ENCODE results near the gene COP1.

The COP1 gene

DNA sequence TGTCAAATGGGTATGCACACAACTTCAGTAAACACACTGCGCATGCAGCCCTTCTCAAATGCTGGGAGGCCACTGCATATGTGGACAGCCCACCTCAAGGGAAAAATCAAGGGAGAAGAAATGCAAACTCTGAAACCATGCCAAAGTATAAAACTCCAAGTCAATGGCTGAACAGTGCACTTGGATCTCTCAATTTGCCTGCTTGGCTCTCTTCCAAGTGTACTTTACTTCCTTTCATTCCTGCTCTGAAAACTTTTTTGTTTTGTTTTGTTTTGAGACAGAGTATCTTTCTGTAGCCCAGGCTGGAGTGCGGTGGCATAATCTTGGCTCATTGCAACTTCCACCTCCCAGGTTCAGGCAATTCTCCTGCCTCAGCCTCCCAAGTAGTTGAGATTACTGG is 18.8 kb upstream of the COP1 start:
- H2AFZ ChIP-seq (ENCODE audit: low read depth, low read length) = no peak overlapping the region
- no peaks in the 10 kb centered on the region for H3K9me3 ChIP-seq (ENCODE audit: insufficient read depth, low read length, severe bottlenecking)
- ATAC-seq (ENCODE audit: insufficient read depth, low read depth) (no peak), DNase-seq (no peak)
- H3K4me2 ChIP-seq (ENCODE audit: insufficient read depth, low read length) = no peak overlapping the region
- no peaks in the 10 kb centered on the region for H3K4me1 ChIP-seq (ENCODE audit: insufficient read depth, low read length)
- H3K9ac ChIP-seq (ENCODE audit: low read depth, low read length) = no peak overlapping the region
- H3K4me3 ChIP-seq (ENCODE audit: low read depth in 1 of 2, low read length in 2 of 2) = no peak overlapping the region
- H4K20me1 ChIP-seq (ENCODE audit: insufficient read depth, low read length) = no peaks in the 10 kb centered on the region
- no peaks in the 10 kb centered on the region for H3K79me2 ChIP-seq (ENCODE audit: insufficient read depth, low read length)
- TF ChIP-seq, protein P1, sequence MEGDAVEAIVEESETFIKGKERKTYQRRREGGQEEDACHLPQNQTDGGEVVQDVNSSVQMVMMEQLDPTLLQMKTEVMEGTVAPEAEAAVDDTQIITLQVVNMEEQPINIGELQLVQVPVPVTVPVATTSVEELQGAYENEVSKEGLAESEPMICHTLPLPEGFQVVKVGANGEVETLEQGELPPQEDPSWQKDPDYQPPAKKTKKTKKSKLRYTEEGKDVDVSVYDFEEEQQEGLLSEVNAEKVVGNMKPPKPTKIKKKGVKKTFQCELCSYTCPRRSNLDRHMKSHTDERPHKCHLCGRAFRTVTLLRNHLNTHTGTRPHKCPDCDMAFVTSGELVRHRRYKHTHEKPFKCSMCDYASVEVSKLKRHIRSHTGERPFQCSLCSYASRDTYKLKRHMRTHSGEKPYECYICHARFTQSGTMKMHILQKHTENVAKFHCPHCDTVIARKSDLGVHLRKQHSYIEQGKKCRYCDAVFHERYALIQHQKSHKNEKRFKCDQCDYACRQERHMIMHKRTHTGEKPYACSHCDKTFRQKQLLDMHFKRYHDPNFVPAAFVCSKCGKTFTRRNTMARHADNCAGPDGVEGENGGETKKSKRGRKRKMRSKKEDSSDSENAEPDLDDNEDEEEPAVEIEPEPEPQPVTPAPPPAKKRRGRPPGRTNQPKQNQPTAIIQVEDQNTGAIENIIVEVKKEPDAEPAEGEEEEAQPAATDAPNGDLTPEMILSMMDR (IDR thresholded peaks at IDR 0.05; ENCODE audit: borderline replicate concordance, extremely low read depth, low read length, poor library complexity, severe bottlenecking) = no peak
- TF ChIP-seq EZH2 (IDR thresholded peaks at IDR 0.05; ENCODE audit: borderline replicate concordance, low read depth, low read length, severe bottlenecking) = no peak
- no peaks in the 10 kb centered on the region for H3K27me3 ChIP-seq (ENCODE audit: insufficient read depth, low read length, poor library complexity)
- no peaks in the 10 kb centered on the region for H3K36me3 ChIP-seq (ENCODE audit: insufficient read depth, low read length)
- H3K27ac ChIP-seq (ENCODE audit: low read length) = no peak overlapping the region

DNA sequence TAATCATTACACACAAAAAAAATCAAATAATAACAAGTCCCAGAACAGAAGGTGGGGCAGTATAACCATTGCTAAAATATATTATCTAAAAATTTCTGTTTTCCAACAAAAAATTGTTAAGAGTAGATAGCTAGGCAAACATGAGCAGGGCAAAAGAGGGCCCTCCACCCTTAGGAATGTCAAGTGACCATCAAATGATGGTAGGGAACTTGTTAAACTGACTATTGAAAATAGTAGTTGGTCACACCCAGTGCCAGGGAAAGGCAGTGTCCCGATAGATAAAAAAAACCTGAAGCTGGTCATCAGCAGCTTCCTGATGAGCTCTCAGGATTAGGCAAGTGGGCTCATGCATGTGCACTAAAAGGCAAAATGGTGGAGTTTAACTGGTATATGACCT is 18.4 kb upstream of the COP1 start:
- Histone ChIP-seq H3K9me3 (ENCODE audit: insufficient read depth, low read length, severe bottlenecking) (no peaks in the 10 kb centered on the region), H3K9ac (ENCODE audit: low read depth, low read length) (no peak overlapping the region), H2AFZ (ENCODE audit: low read depth, low read length) (no peak overlapping the region), H3K4me3 (ENCODE audit: low read depth in 1 of 2, low read length in 2 of 2) (no peak overlapping the region), H3K4me1 (ENCODE audit: insufficient read depth, low read length) (no peaks in the 10 kb centered on the region), H3K79me2 (ENCODE audit: insufficient read depth, low read length) (no peaks in the 10 kb centered on the region), H3K27me3 (ENCODE audit: insufficient read depth, low read length, poor library complexity) (no peaks in the 10 kb centered on the region), H3K4me2 (ENCODE audit: insufficient read depth, low read length) (no peak overlapping the region), H3K27ac (ENCODE audit: low read length) (no peak overlapping the region), H3K36me3 (ENCODE audit: insufficient read depth, low read length) (no peaks in the 10 kb centered on the region), H4K20me1 (ENCODE audit: insufficient read depth, low read length) (no peaks in the 10 kb centered on the region)
- ATAC-seq (ENCODE audit: insufficient read depth, low read depth) (no peak), DNase-seq (no peak)
- TF ChIP-seq, protein P1 (IDR thresholded peaks at IDR 0.05; ENCODE audit: borderline replicate concordance, extremely low read depth, low read length, poor library complexity, severe bottlenecking) = no peak
- no peak for TF ChIP-seq EZH2 (IDR thresholded peaks at IDR 0.05; ENCODE audit: borderline replicate concordance, low read depth, low read length, severe bottlenecking)

DNA sequence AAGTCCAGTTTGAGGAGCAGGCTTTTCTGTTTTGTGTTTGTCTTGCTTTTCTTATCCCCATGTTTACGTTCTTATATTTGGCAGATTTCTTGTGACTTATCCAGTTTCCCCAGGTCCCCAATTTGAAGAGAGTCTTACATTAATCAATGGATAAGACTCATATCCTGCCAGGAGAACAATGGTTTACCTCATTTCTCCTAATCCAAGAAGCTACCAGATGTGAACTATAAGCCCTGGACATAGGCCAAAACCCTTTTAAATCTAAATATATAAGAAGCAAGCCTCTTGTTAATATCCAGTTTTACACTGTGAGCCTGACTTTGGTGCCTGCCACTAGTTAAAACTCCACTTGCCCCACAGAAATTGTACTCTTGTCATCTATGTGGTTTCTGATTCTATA is 15.1 kb upstream of the COP1 start:
- ATAC-seq (ENCODE audit: insufficient read depth, low read depth) (no peak), DNase-seq (no peak)
- Histone ChIP-seq H3K27ac (ENCODE audit: low read length) (no peak overlapping the region), H4K20me1 (ENCODE audit: insufficient read depth, low read length) (no peaks in the 10 kb centered on the region), H3K79me2 (ENCODE audit: insufficient read depth, low read length) (no peaks in the 10 kb centered on the region), H3K4me1 (ENCODE audit: insufficient read depth, low read length) (no peaks in the 10 kb centered on the region), H3K9ac (ENCODE audit: low read depth, low read length) (no peak overlapping the region), H3K4me3 (ENCODE audit: low read depth in 1 of 2, low read length in 2 of 2) (no peak overlapping the region), H3K36me3 (ENCODE audit: insufficient read depth, low read length) (no peaks in the 10 kb centered on the region), H3K4me2 (ENCODE audit: insufficient read depth, low read length) (no peak overlapping the region), H2AFZ (ENCODE audit: low read depth, low read length) (no peak overlapping the region), H3K27me3 (ENCODE audit: insufficient read depth, low read length, poor library complexity) (peaks cover 4% of the 10 kb centered on the region), H3K9me3 (ENCODE audit: insufficient read depth, low read length, severe bottlenecking) (no peaks in the 10 kb centered on the region)
- TF ChIP-seq, protein P1 (IDR thresholded peaks at IDR 0.05; ENCODE audit: borderline replicate concordance, extremely low read depth, low read length, poor library complexity, severe bottlenecking) = no peak

GRCh38 chr1:176220100-176220689 is 13.1 kb upstream of the COP1 start:
- no peak for TF ChIP-seq EZH2 (IDR thresholded peaks at IDR 0.05; ENCODE audit: borderline replicate concordance, low read depth, low read length, severe bottlenecking)
- TF ChIP-seq, protein P1 (IDR thresholded peaks at IDR 0.05; ENCODE audit: borderline replicate concordance, extremely low read depth, low read length, poor library complexity, severe bottlenecking) = no peak
- H3K27ac ChIP-seq (ENCODE audit: low read length) = no peak overlapping the region
- H3K27me3 ChIP-seq (ENCODE audit: insufficient read depth, low read length, poor library complexity) = peaks cover 4% of the 10 kb centered on the region
- H3K9me3 ChIP-seq (ENCODE audit: insufficient read depth, low read length, severe bottlenecking) = no peaks in the 10 kb centered on the region
- no peaks in the 10 kb centered on the region for H3K79me2 ChIP-seq (ENCODE audit: insufficient read depth, low read length)
- no peaks in the 10 kb centered on the region for H3K4me1 ChIP-seq (ENCODE audit: insufficient read depth, low read length)
- H3K9ac ChIP-seq (ENCODE audit: low read depth, low read length) = no peak overlapping the region
- no peak for ATAC-seq (ENCODE audit: insufficient read depth, low read depth)
- H4K20me1 ChIP-seq (ENCODE audit: insufficient read depth, low read length) = no peaks in the 10 kb centered on the region
- no peaks in the 10 kb centered on the region for H3K36me3 ChIP-seq (ENCODE audit: insufficient read depth, low read length)
- H2AFZ ChIP-seq (ENCODE audit: low read depth, low read length) = no peak overlapping the region
- no peak for DNase-seq
- H3K4me3 ChIP-seq (ENCODE audit: low read depth in 1 of 2, low read length in 2 of 2) = no peak overlapping the region
- H3K4me2 ChIP-seq (ENCODE audit: insufficient read depth, low read length) = no peak overlapping the region
